Occipital lobe (tissue), 2 donors: ENCODE data around the gene RPL7A. TPM values are rescaled to one million over a fixed set of nuclear protein-coding genes. Genes with fewer than 3 reads are reported as not detected.
A peak's percentile ranks its signal among the peaks of the same experiment; 100 is the strongest.
"Not testable (repeated sequence)": the region's sequence is repeated elsewhere in the genome, so short reads cannot be mapped to it uniquely, and the experiment has no call there.

Source experiments
- DNase-seq: peaks from one replicate; lab custom pipeline; 2025; lab: John Stamatoyannopoulos, UW
- total RNA-seq: library from RNA; depleted of rRNA; stranded (reverse); fragments of >200 nt; gene quantifications from one replicate; pipeline ENCODE4 v1.2.3, GENCODE V29; 2014

RPL7A gene
- total RNA-seq, 1 donor from 2014 or later = 1,058 TPM

- DNase-seq = no peak
Measured at GRCh38 chr9:133367778-133368177, 19.8 kb downstream of the RPL7A start.

GRCh38 chr9:133368249-133368881 is 20.3 kb downstream of the RPL7A start:
- no peak for DNase-seq

- DNase-seq = no peak
Measured at GRCh38 chr9:133369422-133369821, 21.4 kb downstream of the RPL7A start.

GRCh38 chr9:133369933-133370332 is 21.9 kb downstream of the RPL7A start:
- DNase-seq = no peak

- DNase-seq = no peak
Measured at GRCh38 chr9:133370685-133371084, 22.7 kb downstream of the RPL7A start.

- no peak for DNase-seq
Measured at GRCh38 chr9:133371261-133371711, 23.3 kb downstream of the RPL7A start.

- no peak for DNase-seq
Measured at GRCh38 chr9:133372144-133372543, 24.1 kb downstream of the RPL7A start.

GRCh38 chr9:133374612-133375115 is 26.6 kb downstream of the RPL7A start:
- DNase-seq = no peak

GRCh38 chr9:133375116-133375723 is 27.2 kb downstream of the RPL7A start:
- DNase-seq = no peak

- DNase-seq = peak; percentile 93
Measured at GRCh38 chr9:133375724-133376654, 28.0 kb downstream of the RPL7A start, which contains the start of the genes STKLD1 and SURF4. Gene STKLD1, plus strand, starts transcription at chr9:133376366. Its CDS starts 108 bp downstream, at chr9:133376474. Gene SURF4, minus strand, starts transcription at chr9:133376060. Its CDS starts 91 bp downstream, at chr9:133375969.

- DNase-seq = not testable (repeated sequence)
Measured at GRCh38 chr9:133377280-133377679, 29.3 kb downstream of the RPL7A start.

GRCh38 chr9:133377721-133378216 is 29.8 kb downstream of the RPL7A start:
- DNase-seq = no peak

- DNase-seq = no peak
Measured at GRCh38 chr9:133378408-133378962, 30.5 kb downstream of the RPL7A start.

- DNase-seq = peak; percentile 34
Measured at GRCh38 chr9:133379153-133380086, 31.4 kb downstream of the RPL7A start.

GRCh38 chr9:133380734-133381133 is 32.7 kb downstream of the RPL7A start:
- DNase-seq = no peak

GRCh38 chr9:133382507-133383141 is 34.6 kb downstream of the RPL7A start:
- DNase-seq = no peak

- DNase-seq = no peak
Measured at GRCh38 chr9:133383438-133383837, 35.4 kb downstream of the RPL7A start.

GRCh38 chr9:133384736-133385321 is 36.8 kb downstream of the RPL7A start:
- no peak for DNase-seq

GRCh38 chr9:133385452-133385851 is 37.4 kb downstream of the RPL7A start:
- DNase-seq = peak; percentile 51
